HEK293T (cell line): ENCODE measurements around the gene FHIT.

Experiments
- CTBP1 ChIP-seq: fragments of 450-650 bp; IDR thresholded peaks from 2 replicates; pipeline ENCODE4 v1.6.1; 2016; ENCODE audit warnings: borderline replicate concordance
- FOXK2 ChIP-seq: fragments of 450-650 bp; IDR thresholded peaks from 2 replicates; pipeline ENCODE4 v1.6.1; 2016; ENCODE audit warnings: mild to moderate bottlenecking
- HDGF ChIP-seq: fragments of 450-650 bp; IDR thresholded peaks from 2 replicates; pipeline ENCODE4 v1.6.1; 2017; ENCODE audit warnings: antibody characterized with exemption, borderline replicate concordance
- NFRKB ChIP-seq: fragments of 450-650 bp; IDR thresholded peaks from 2 replicates; pipeline ENCODE4 v1.6.1; 2016; ENCODE audit warnings: mild to moderate bottlenecking, moderate library complexity
- SP1 ChIP-seq: fragments of 450-650 bp; IDR thresholded peaks from 2 replicates; pipeline ENCODE4 v1.6.1; 2017

DNA sequence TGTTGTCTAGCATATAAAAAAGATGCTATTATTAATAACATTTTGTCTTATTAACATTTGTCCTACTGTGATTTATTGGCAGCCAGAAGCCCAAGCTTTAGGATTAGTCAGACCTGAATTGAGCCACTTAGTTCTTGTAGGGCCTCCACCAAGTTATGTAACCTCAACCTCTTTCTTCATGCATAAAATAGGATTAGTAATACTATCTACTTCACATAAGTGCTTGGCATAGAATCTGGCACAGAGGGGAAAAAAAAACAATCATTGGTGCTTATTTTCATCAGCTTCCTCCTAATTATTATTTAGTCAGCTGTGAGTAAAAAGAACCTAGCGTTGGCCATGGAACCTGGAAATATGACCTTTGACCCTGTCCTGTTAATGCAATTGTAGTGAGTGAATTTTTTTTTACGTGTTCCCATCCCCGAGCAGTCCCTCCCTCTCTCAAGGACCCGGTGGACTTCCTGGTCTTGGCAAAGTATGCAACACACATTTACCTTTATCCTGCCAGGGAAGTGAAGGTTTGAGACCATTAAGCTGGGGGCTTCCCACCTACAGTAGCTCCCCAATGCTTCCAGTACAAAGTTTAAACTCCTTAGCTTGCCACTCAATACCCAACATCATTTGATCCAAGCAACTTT, 136.8 kb downstream of the FHIT start:
- TF ChIP-seq NFRKB (no peak), SP1 (no peak), FOXK2 (no peak), HDGF (no peak), CTBP1 (no peak)
